HCT116 (cell line): ENCODE data around the gene PWP2.
"Not testable (repeated sequence)": the region's sequence is repeated elsewhere in the genome, so short reads cannot be mapped to it uniquely, and the experiment has no call there.

ENCODE experiments used
- ATF3 ChIP-seq: IDR thresholded peaks from 2 replicates; pipeline ENCODE4 v1.6.1; 2012
- CTCF ChIP-seq, 3 experiments: fragments of 200-600 bp in 1 of 3; sonication (generic) in 1 of 3; IDR thresholded peaks in 2 of 3; conservative IDR thresholded peaks in 1 of 3; 2 replicates each; pipeline ENCODE4 v1.5.1; 2012 to 2017; ENCODE audit warnings: low read depth in 2 of 3, low read length in 2 of 3, antibody characterized with exemption in 1 of 3, borderline replicate concordance in 1 of 3, control low read depth in 1 of 3, mild to moderate bottlenecking in 1 of 3, mixed read lengths in 1 of 3, mixed run types in 1 of 3, moderate library complexity in 1 of 3; ENCODE audit not compliant: insufficient read depth in 1 of 3
- EZH2 ChIP-seq: fragments of 200-600 bp; sonication (generic); IDR thresholded peaks from 2 replicates; pipeline ENCODE4 v1.6.1; 2017; ENCODE audit warnings: antibody characterized with exemption, mixed run types
- POLR2A ChIP-seq: IDR thresholded peaks from 2 replicates; pipeline ENCODE4 v1.7.0; 2011; ENCODE audit warnings: borderline replicate concordance; ENCODE audit not compliant: insufficient read depth, insufficient read length; ENCODE audit errors: extremely low read depth
- ZNF274 ChIP-seq: fragments of 200-500 bp; sonication (Bioruptor generic); IDR thresholded peaks from 2 replicates; pipeline ENCODE4 v1.6.1; 2014; ENCODE audit warnings: mild to moderate bottlenecking, low read depth, low read length, inconsistent platforms

GRCh38 chr21:44172741-44173140 is 65.5 kb downstream of the PWP2 start:
- not testable (repeated sequence) for TF ChIP-seq CTCF (IDR thresholded peaks at IDR 0.05 in 2 of 3, conservative IDR thresholded peaks at IDR 0.05 in 1 of 3; ENCODE audit: borderline replicate concordance in 1 of 3, insufficient read depth in 1 of 3, low read depth in 2 of 3, low read length in 2 of 3); EZH2; POLR2A; ATF3; ZNF274
